Fibroblast of lung (primary cell): ENCODE measurements around the gene STEAP2. TPM values are rescaled to one million over a fixed set of nuclear protein-coding genes. Genes with fewer than 3 reads are reported as not detected.

Source experiments
- DNase-seq, 2 donors: peaks; one replicate each; pipeline versions ENCODE4 v3.0.0 to v3.0.0-alpha.2; 2010; ENCODE audit warnings: low read depth in 2 of 2
- H2AFZ ChIP-seq: 2 replicates; pipeline ENCODE4 v1.5.1; 2012; ENCODE audit warnings: low read length, control low read depth, inconsistent platforms
- H3K27ac ChIP-seq: 2 replicates; pipeline ENCODE4 v1.5.1; 2011; ENCODE audit warnings: low read length, control low read depth; ENCODE audit not compliant: insufficient read depth
- H3K27me3 ChIP-seq: 2 replicates; pipeline ENCODE4 v1.5.1; 2011; ENCODE audit warnings: mild to moderate bottlenecking, low read length; ENCODE audit not compliant: control insufficient read depth, insufficient read depth
- H3K36me3 ChIP-seq: 2 replicates; pipeline ENCODE4 v1.5.1; 2011; ENCODE audit warnings: low read length; ENCODE audit not compliant: control insufficient read depth, insufficient read depth
- H3K4me1 ChIP-seq: 2 replicates; pipeline ENCODE4 v1.5.1; 2011; ENCODE audit warnings: low read length; ENCODE audit not compliant: control insufficient read depth, insufficient read depth; ENCODE audit errors: extremely low read depth
- H3K4me2 ChIP-seq: 2 replicates; pipeline ENCODE4 v1.5.1; 2011; ENCODE audit warnings: low read length, control low read depth; ENCODE audit not compliant: insufficient read depth; ENCODE audit errors: extremely low read depth
- H3K4me3 ChIP-seq, 4 experiments: fragments of 200-600 bp in 1 of 4; sonication (generic) in 1 of 4; replicated peaks in 1 of 4; 2 replicates each; pipeline ENCODE4 v1.5.1; 2011 to 2016; ENCODE audit warnings: low read length in 4 of 4, low read depth in 3 of 4, mild to moderate bottlenecking in 3 of 4, control low read depth in 2 of 4, inconsistent platforms in 1 of 4, mixed read lengths in 1 of 4; ENCODE audit not compliant: insufficient read depth in 1 of 4; ENCODE audit errors: control extremely low read depth in 1 of 4
- H3K79me2 ChIP-seq: 2 replicates; pipeline ENCODE4 v1.5.1; 2012; ENCODE audit warnings: mild to moderate bottlenecking, low read length, inconsistent platforms; ENCODE audit not compliant: control insufficient read depth, insufficient read depth
- H3K9ac ChIP-seq: 2 replicates; pipeline ENCODE4 v1.5.1; 2011; ENCODE audit warnings: mild to moderate bottlenecking, low read length, control low read depth; ENCODE audit not compliant: insufficient read depth
- H3K9me3 ChIP-seq: 2 replicates; pipeline ENCODE4 v1.5.1; 2012; ENCODE audit warnings: low read depth, low read length; ENCODE audit not compliant: control insufficient read depth, insufficient read depth
- H4K20me1 ChIP-seq: 2 replicates; pipeline ENCODE4 v1.5.1; 2011; ENCODE audit warnings: low read length; ENCODE audit not compliant: control insufficient read depth, insufficient read depth; ENCODE audit errors: extremely low read depth
- CTCF ChIP-seq, 2 donors: IDR thresholded peaks in 1 of 2; conservative IDR thresholded peaks in 1 of 2; 1 replicate in 1 of 2; 2 replicates in 1 of 2; pipeline ENCODE4 v1.5.1; 2011 to 2012; ENCODE audit warnings: low read length in 2 of 2, control low read depth in 1 of 2, inconsistent platforms in 1 of 2, low read depth in 1 of 2, mild to moderate bottlenecking in 1 of 2
- EZH2 ChIP-seq: IDR thresholded peaks from 2 replicates; pipeline ENCODE4 v1.5.1; 2012; ENCODE audit warnings: low read length, control low read depth, mild to moderate bottlenecking; ENCODE audit errors: missing control alignments
- polyA plus RNA-seq, 2 donors: library from polyadenylated mRNA; depleted of rRNA in 1 of 2; stranded (reverse) in 1 of 2; unstranded in 1 of 2; fragments of >200 nt; gene quantifications; 2 replicates each; pipeline ENCODE4 v1.2.1, GENCODE V29; 2011 to 2012; ENCODE audit warnings: missing spikeins in 1 of 2
- total RNA-seq: library from RNA; depleted of rRNA; stranded (reverse); fragments of >200 nt; gene quantifications from 2 replicates; pipeline ENCODE4 v1.2.1, GENCODE V29; 2014

Gene STEAP2
- total and polyA plus RNA-seq, 2 donors (not counting 1 experiment from before 2014, with no cell fraction given): 16.5 to 26.3 TPM

DNA sequence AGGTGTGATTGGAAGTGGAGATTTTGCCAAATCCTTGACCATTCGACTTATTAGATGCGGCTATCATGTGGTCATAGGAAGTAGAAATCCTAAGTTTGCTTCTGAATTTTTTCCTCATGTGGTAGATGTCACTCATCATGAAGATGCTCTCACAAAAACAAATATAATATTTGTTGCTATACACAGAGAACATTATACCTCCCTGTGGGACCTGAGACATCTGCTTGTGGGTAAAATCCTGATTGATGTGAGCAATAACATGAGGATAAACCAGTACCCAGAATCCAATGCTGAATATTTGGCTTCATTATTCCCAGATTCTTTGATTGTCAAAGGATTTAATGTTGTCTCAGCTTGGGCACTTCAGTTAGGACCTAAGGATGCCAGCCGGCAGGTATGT, 13.6 kb downstream of the STEAP2 start:
- Histone ChIP-seq H3K4me3 (no peak overlapping the region), H3K27me3 (no peaks in the 10 kb centered on the region), H3K4me1 (peaks cover 3% of the 10 kb centered on the region), H4K20me1 (no peaks in the 10 kb centered on the region), H3K9me3 (no peaks in the 10 kb centered on the region), H3K79me2 (no peaks in the 10 kb centered on the region), H3K36me3 (no peaks in the 10 kb centered on the region), H3K27ac (no peak overlapping the region), H3K4me2 (no peak overlapping the region), H2AFZ (no peak overlapping the region), H3K9ac (no peak overlapping the region)
- no peak for TF ChIP-seq CTCF (conservative IDR thresholded peaks at IDR 0.05 in 1 of 2, IDR thresholded peaks at IDR 0.05 in 1 of 2; ENCODE audit: low read depth in 1 of 2, low read length in 2 of 2)
- no peak for TF ChIP-seq EZH2
- DNase-seq: no peak

DNA sequence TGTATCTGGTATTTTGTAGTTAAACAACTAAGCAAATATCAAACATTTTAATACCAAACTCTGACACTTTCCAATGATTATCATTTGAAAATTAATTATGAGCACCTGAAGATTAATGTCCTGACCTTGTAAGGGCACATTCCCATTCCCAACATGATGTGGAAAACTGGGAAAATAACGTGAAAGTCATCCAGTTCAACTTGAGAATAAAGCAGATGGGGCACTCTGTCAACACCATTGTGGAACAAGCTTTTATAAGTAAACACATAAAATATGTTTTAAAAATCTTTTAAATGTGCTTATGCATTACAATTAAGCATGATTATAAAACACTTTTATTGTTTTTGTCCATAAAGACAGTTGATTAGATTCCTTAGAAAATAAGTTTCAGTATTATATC, 14.1 kb downstream of the STEAP2 start:
- no peak overlapping the region for H3K4me3 ChIP-seq
- no peak overlapping the region for H2AFZ ChIP-seq
- no peaks in the 10 kb centered on the region for H3K36me3 ChIP-seq
- no peak overlapping the region for H3K9ac ChIP-seq
- no peak overlapping the region for H3K4me2 ChIP-seq
- no peaks in the 10 kb centered on the region for H3K79me2 ChIP-seq
- H3K4me1 ChIP-seq: peaks cover 3% of the 10 kb centered on the region
- no peak overlapping the region for H3K27ac ChIP-seq
- H3K9me3 ChIP-seq: no peaks in the 10 kb centered on the region
- TF ChIP-seq EZH2 (no peak), CTCF (conservative IDR thresholded peaks at IDR 0.05 in 1 of 2, IDR thresholded peaks at IDR 0.05 in 1 of 2; ENCODE audit: low read depth in 1 of 2, low read length in 2 of 2) (no peak)
- H4K20me1 ChIP-seq: no peaks in the 10 kb centered on the region
- DNase-seq: no peak
- H3K27me3 ChIP-seq: no peaks in the 10 kb centered on the region

GRCh38 chr7:90227259-90227658, 15.7 kb downstream of the STEAP2 start:
- Histone ChIP-seq H3K4me3 (no peak overlapping the region), H3K27me3 (no peaks in the 10 kb centered on the region), H3K9ac (no peak overlapping the region), H3K79me2 (no peaks in the 10 kb centered on the region), H3K36me3 (no peaks in the 10 kb centered on the region), H3K4me2 (no peak overlapping the region), H3K9me3 (no peaks in the 10 kb centered on the region), H3K27ac (no peak overlapping the region), H4K20me1 (no peaks in the 10 kb centered on the region), H3K4me1 (peaks cover 3% of the 10 kb centered on the region), H2AFZ (no peak overlapping the region)
- no peak for DNase-seq
- TF ChIP-seq EZH2 (no peak), CTCF (conservative IDR thresholded peaks at IDR 0.05 in 1 of 2, IDR thresholded peaks at IDR 0.05 in 1 of 2; ENCODE audit: low read depth in 1 of 2, low read length in 2 of 2) (no peak)
